NCI-H446 treated with DMSO at 0.1 percent for 48 hours (cell line): Measurements from ENCODE around the gene SORD.

ENCODE experiments used
- DNase-seq: peaks from one replicate; lab custom pipeline; 2025; lab: John Stamatoyannopoulos, UW

The SORD gene

DNA sequence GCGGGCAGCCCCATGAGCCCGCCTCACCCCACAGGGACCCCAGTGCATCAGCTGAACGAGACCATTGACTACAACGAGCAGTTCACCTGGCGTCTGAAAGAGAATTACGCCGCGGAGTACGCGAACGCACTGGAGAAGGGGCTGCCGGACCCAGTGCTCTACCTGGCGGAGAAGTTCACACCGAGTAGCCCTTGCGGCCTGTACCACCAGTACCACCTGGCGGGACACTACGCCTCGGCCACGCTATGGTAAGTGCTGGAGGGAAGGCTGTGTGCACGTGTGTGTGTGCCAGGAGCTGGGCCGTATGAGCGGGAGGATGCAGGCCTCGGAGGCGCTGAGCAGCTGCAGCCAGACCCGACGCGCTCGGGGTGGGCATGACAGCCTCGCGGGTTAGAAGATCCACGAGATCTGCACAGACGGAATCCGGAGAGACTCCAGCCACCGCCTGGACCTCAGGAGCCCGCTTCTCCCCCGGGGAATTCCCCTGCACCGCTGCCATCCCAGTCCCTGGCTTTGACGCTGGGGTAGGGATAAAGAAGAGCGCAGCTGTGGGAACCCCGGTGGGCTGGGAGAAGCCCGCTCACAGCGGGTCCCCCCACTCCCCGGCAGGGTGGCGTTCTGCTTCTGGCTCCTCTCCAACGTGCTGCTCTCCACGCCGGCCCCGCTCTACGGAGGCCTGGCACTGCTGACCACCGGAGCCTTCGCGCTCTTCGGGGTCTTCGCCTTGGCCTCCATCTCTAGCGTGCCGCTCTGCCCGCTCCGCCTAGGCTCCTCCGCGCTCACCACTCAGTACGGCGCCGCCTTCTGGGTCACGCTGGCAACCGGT is 93.7 kb downstream of the SORD start:
- DNase-seq = no peak

DNA sequence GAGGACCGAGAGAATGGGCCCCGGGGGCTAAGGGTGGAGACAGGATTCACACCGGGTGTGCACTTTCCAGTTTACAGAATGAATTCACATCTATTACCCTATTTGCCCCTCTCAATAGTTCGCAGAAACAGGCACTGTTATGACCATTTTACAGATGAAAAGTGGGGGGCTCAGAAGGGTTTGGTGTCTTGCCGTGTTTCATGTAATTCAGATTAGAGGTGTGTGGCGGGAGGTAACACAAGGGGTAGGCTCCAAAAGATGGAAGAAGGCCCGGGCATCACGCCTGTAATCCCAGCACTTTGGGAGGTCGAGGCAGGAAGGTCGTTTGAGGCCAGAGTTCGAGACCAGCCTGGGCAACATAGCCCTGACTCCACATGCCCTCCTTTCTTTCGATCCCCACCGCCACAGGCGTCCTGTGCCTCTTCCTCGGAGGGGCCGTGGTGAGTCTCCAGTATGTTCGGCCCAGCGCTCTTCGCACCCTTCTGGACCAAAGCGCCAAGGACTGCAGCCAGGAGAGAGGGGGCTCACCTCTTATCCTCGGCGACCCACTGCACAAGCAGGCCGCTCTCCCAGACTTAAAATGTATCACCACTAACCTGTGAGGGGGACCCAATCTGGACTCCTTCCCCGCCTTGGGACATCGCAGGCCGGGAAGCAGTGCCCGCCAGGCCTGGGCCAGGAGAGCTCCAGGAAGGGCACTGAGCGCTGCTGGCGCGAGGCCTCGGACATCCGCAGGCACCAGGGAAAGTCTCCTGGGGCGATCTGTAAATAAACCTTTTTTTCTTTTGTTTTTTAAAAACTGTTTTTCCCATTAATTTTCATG is 94.5 kb downstream of the SORD start:
- DNase-seq = no peak

DNA sequence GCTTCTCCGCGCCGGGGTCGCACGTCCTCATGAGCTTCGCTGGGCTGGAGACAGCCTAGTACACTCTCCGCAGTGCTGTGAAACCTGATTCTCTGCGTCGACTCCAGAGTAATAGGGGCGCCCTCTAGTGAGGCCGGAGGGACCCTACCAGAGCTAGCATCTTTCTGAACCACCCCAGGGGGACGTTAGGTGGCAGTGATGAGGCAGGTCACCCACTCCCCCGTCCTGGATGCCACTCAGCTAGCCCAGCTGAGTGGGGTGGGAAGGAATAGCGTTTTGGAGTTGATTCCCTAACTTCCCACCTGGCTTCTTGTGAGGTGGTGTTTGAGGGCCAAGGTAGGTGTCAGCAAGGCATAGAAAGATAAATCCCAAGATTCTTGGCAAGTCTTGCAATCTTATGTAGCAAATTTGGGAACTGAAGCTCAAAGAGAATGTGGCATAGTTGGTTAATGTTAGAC is 95.2 kb downstream of the SORD start:
- peak; percentile 58 for DNase-seq

GRCh38 chr15:45118996-45119395 is 96.0 kb downstream of the SORD start:
- no peak for DNase-seq

GRCh38 chr15:45120081-45120972 is 97.3 kb downstream of the SORD start:
- DNase-seq = no peak

DNA sequence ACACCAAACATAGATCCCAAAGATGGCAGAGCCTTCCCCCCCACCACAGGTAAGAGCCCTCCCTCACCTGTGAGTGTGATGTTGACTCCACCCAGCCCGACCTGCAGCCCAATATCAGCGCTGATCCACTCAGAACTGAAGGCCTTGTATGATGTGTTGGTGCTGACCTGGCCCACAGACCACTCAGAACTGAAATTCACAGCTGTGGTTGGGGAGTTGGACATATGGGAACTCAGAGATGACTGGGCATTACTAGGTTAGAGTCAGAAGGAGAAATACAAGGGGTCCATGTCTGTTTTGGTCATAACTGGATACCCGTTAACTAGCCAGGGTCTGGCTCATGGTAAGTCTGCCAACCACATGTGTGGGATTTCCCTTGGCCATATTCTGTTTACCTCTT is 98.0 kb downstream of the SORD start:
- no peak for DNase-seq

GRCh38 chr15:45121706-45122417 is 98.9 kb downstream of the SORD start:
- no peak for DNase-seq

- DNase-seq = no peak
These were observed 99.7 kb downstream of the SORD start for GRCh38 chr15:45122719-45123118.

DNA sequence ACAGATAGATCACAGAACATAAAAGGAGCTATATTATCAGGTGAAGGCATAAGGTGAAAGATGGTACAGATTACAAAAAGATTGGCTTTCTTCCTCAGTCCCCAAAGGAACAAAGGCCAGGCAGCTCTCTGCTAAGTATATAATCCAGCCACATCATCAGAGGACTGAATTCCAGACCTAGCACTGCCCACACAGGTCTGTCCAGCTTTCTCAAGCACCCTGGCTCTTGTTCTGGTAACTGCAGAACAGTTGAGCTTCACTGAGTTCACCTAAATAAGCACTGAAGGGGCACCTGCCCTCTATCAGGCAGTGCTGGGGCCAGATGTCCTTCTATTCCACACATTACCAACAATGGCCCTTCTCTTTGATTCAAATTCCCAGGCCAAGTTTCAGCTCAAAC is 100.4 kb downstream of the SORD start:
- no peak for DNase-seq

DNA sequence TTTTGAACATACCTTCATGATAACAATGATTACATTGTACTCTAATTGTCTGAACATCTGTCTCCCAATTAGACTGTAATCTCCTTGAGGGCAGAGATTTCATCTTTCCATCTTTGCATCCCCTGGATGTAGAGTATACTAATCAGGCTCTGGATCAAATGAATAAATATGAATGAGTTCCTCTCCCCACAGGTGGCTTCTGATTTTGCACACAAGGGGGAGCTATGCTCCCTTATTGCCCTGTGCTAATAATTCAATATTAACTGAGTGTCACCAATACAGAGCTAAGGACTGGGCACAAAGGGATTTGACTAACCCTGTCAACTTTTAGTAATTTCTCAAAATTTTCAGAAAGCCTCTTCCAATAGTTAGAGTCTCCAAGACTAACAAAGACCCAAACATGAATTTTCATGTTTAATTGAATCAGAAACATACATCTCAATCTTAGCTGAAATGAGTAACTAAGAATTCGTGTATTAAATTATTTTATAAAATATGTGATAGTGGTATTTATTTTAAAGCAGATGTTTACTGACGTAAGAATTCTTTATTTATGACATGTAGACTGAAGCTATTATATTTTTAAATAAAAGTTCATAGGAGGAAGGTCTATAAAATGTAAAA is 103.7 kb downstream of the SORD start:
- no peak for DNase-seq
